HG03354 (cell line): Measurements from ENCODE around the gene PKP4.
"Not testable (repeated sequence)": the region's sequence is repeated elsewhere in the genome, so short reads cannot be mapped to it uniquely, and the experiment has no call there.

Experiments
- ATAC-seq: cut with Tn5 transposase; IDR thresholded peaks from one replicate; pipeline ENCODE4 v1.9.1; 2021; ENCODE audit warnings: mild to moderate bottlenecking; ENCODE audit not compliant: unreplicated experiment, poor library complexity, severe bottlenecking

The PKP4 gene

GRCh38 chr2:158467248-158467647 lies 10.5 kb downstream of the PKP4 start:
- no peak for ATAC-seq

GRCh38 chr2:158472829-158473228 lies 16.1 kb downstream of the PKP4 start:
- not testable (repeated sequence) for ATAC-seq

DNA sequence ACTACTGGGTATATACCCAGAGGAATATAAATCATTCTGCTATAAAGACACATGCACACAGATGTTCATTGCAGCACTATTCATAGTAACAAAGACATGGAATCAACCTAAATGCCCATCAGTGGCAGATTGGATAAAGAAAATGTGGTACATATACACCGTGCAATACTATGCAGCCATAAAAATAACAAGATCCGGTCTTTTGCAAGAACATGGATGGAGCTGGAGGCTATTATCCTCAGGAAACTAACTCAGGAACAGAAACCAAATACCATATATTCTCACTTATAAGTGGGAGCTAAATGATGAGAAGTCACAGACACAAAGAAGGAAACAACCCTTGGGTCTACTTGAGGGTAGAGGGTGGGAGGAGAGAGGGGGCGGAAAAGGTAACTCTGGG lies 16.5 kb downstream of the PKP4 start:
- not testable (repeated sequence) for ATAC-seq

DNA sequence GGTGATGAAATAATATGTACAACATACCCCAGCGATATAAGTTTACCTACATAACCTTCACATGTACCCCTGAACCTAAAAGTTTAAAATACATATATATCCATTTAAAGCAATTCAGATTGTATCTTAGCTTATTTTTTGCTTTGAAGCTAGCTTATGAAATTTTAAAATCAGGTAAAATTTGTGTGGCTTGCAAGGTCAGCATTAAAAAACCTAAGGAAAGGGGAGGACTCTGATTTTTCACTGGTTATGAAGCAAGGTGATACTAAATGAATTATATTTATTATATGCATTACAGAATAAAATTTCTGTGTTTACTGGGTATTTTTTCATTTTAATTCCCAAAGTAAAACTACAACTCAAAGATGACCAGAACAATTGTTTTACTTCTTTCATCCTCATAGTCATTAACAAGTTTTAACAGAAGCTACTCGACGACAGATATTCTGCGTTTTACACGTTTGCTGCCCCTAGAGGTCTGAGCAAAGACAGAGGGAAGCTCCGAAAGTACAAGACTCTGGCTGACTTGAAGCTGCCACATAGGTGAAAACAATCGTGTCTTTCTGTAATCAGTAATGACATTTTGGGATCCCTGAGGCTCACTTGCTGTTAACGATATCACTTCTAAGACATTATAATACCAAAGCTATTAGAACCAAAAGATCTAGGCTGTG lies 17.1 kb downstream of the PKP4 start:
- no peak for ATAC-seq

- not testable (repeated sequence) for ATAC-seq
Measured at GRCh38 chr2:158474526-158475011, 17.8 kb downstream of the PKP4 start.

GRCh38 chr2:158477202-158477601 lies 20.4 kb downstream of the PKP4 start:
- ATAC-seq = no peak

DNA sequence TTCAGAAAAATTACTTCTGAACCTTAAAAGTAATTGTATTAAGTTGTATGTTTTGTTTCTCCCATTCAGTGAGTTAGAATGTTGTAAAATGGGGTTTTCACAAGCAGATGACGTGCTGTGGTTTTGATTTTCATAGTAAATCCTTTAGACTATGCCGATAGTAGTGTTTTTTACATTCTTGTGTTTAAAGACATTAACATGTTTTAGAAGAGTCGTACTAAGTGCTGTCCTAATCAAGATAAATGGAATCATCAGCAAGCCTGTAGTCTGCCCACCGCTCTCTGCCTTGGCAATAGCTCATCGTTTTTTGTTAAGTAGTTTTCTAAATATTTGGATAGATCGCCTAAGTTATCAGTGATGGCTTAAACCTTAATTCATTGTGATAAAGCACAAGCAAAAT lies 21.5 kb downstream of the PKP4 start:
- ATAC-seq = no peak

DNA sequence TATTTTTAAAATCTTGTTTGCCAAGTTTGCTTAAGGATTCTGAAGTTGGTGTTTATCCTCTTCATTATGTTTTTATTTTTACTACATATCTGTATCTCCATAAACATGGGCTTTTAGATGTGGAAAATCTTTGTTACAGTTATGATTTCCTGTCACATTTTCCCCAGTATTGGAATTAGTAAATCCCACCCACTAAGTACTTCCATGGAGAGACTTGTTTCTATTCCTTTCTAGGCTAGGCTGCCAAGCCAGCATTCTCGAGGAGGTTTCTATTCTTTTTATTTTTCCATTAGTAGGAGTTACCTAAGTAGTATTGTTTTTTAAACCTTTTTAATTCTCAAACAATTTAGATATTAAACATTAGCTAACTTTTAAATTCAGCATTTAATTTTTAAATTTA lies 22.1 kb downstream of the PKP4 start:
- ATAC-seq = no peak

- ATAC-seq = no peak
Measured at GRCh38 chr2:158481116-158481515, 24.4 kb downstream of the PKP4 start.

- ATAC-seq = no peak
Measured at GRCh38 chr2:158482594-158482993, 25.8 kb downstream of the PKP4 start.

- no peak for ATAC-seq
Measured at GRCh38 chr2:158484892-158485556, 28.3 kb downstream of the PKP4 start.

DNA sequence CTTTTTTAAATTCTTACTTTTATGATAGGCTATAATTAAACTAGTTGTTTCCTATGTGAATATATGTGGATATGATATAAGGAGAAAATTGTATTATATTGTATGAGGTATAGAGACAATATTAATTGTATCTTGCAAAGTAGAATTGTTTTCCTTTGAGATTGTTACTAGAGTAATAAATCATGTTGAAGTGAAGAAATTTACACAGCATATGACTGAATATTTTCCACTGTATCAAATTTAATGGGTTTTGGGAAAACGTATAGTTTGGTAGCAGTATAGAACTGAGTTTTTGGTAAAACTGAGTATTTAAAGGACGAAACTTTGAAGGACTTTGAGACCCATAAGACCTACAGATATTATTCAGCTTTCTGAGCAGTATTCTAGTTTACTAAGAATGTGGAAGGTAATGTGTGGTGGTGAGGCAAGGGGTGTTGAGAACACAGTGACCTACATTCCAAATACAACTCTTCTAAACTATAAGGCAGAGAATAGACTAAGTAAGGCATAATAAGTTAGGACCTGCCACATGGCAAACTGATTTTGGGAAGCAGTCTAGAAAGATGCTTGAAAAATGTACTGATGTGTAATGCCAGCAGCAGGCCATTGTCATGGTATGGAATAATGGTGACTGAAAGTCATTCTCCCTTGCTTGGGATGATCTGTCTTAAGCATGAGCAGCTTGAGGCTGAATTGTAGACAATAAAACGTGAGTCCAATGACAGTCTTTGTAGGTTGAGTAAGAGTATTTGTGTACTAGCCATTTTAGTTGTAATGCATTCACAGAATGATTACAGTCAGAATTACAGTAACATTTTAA lies 29.6 kb downstream of the PKP4 start:
- no peak for ATAC-seq

- ATAC-seq = no peak
Measured at GRCh38 chr2:158486970-158487325, 30.2 kb downstream of the PKP4 start.

GRCh38 chr2:158487419-158487818 lies 30.7 kb downstream of the PKP4 start:
- no peak for ATAC-seq

DNA sequence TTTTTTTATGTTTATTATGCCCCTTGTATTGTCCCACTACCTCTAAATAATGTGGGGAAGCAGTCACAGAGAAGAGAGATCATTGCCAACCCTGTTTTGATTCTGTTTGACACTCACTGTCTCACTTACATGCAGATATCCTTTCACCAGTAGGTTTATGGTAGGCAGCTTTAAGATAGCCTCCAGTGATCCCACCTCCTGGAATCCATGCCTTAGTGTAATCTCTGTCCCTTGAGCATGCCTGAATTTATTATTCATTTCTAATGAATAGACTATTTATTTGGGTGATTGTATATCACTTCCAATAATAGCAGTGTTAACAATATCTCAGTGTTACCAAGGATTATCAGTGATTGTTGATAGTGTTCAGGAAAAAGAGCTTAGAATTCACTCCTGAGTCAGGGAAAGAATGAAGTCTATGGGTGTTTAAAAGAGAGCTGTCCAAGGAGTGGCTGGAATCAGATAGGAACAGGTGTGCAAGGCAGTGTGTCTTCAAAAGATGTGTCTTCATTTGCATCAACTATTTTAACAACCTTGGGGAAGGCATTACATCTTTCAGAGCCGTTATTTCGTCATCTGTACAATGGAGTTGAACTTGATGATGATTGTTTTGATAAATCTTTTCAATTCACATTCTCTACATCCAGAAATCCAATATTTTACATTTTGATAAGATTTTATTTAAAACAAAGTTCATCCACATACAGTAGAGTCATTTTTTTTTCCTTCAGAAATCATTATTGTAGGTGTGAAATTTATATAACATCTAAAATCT lies 31.9 kb downstream of the PKP4 start:
- no peak for ATAC-seq

- ATAC-seq = no peak
Measured at GRCh38 chr2:158489366-158490112, 32.8 kb downstream of the PKP4 start.

GRCh38 chr2:158491072-158491471 lies 34.3 kb downstream of the PKP4 start:
- ATAC-seq = no peak

DNA sequence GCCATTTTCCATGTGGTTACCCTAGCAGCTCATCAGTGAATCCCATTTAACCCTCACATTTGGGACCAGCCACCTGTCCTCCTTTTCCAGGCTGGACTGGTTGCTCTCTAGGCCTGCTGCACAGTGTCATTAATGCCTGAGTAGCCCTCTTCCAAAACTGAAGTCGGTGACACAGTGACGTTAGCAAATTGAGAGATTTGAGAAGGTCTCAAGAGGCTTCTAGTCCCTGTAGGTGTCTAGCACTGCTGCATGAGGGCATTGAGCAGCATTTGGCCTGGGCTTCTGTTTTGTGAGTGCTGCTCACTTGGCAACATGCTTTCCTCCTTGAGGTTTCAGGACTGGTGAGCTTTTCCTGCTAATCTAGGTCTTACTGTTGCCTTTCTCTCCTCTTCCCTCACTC lies 36.7 kb downstream of the PKP4 start:
- no peak for ATAC-seq

GRCh38 chr2:158495175-158495574 lies 38.4 kb downstream of the PKP4 start:
- ATAC-seq = no peak
